OCI-M2 (cell line): Measurements from ENCODE around the gene ZCWPW2.

Experiments
- DNase-seq: peaks from one replicate; lab custom pipeline; 2025; ENCODE audit not compliant: unreplicated experiment; lab: John Stamatoyannopoulos, UW

ZCWPW2 gene

DNA sequence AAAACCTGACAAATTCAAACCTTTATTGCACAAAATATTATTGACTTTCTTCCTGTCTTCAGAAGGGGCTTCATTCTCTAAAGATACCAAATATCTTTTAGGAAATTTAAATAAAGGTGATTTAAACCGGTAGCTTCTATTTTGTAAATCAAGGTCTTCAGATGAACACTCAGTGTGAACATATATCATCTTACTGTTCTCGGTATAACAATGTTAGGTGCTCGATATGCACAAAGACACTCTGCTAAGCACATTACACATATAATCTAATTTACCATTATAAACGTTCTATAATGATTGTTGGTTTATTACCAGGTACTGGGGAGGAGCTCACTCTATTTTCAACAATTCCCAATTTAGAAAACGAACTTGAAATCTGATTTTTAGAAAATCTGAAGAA lies 225.5 kb downstream of the ZCWPW2 start:
- no peak for DNase-seq

- no peak for DNase-seq
Observed at GRCh38 chr3:28575100-28575745, 226.7 kb downstream of the ZCWPW2 start.
